Smooth muscle cell (in vitro differentiated cells): ENCODE data around the gene FZD1. TPM values are rescaled to one million over a fixed set of nuclear protein-coding genes. Genes with fewer than 3 reads are reported as not detected.

Experiments used
- DNase-seq: peaks from one replicate; lab custom pipeline; 2025; ENCODE audit not compliant: unreplicated experiment; lab: John Stamatoyannopoulos, UW
- H2AFZ ChIP-seq: fragments of 200-600 bp; sonication (generic); 2 replicates; pipeline ENCODE4 v1.6.0; 2016; ENCODE audit warnings: antibody characterized with exemption, low read depth, mild to moderate bottlenecking
- H3F3A ChIP-seq: fragments of 200-600 bp; sonication (generic); 2 replicates; pipeline ENCODE4 v1.6.0; 2017; ENCODE audit warnings: antibody characterized with exemption, low read depth
- H3K27ac ChIP-seq: fragments of 200-600 bp; sonication (generic); 2 replicates; pipeline ENCODE4 v1.5.1; 2016; ENCODE audit warnings: low read depth, mild to moderate bottlenecking
- H3K27me3 ChIP-seq: fragments of 200-600 bp; sonication (generic); 2 replicates; pipeline ENCODE4 v1.6.1; 2016; ENCODE audit warnings: low read depth, mild to moderate bottlenecking
- H3K36me3 ChIP-seq: fragments of 200-600 bp; sonication (generic); 2 replicates; pipeline ENCODE4 v1.5.1; 2016; ENCODE audit warnings: low read depth
- H3K4me1 ChIP-seq: fragments of 200-600 bp; sonication (generic); 2 replicates; pipeline ENCODE4 v1.5.1; 2016; ENCODE audit warnings: low read depth
- H3K4me2 ChIP-seq: fragments of 200-600 bp; sonication (generic); 2 replicates; pipeline ENCODE4 v1.6.0; 2016; ENCODE audit warnings: mild to moderate bottlenecking
- H3K4me3 ChIP-seq: fragments of 200-600 bp; sonication (generic); 2 replicates; pipeline ENCODE4 v1.5.1; 2016; ENCODE audit warnings: mild to moderate bottlenecking
- H3K79me2 ChIP-seq: fragments of 200-600 bp; sonication (generic); 2 replicates; pipeline ENCODE4 v1.6.0; 2016; ENCODE audit warnings: low read depth, mild to moderate bottlenecking
- H3K9ac ChIP-seq: fragments of 200-600 bp; sonication (generic); 2 replicates; pipeline ENCODE4 v1.6.0; 2016; ENCODE audit warnings: low read depth
- H3K9me3 ChIP-seq: fragments of 200-600 bp; sonication (generic); replicated peaks from 2 replicates; pipeline ENCODE4 v1.5.1; 2016; ENCODE audit warnings: low read depth
- H4K20me1 ChIP-seq: fragments of 200-600 bp; sonication (generic); 2 replicates; pipeline ENCODE4 v1.6.0; 2016; ENCODE audit warnings: low read depth
- WGBS: methylation state at CpG from one replicate; pipeline ENCODE4 v1.1.7; 2016; ENCODE audit warnings: low lambda C conversion rate; 5-methylcytosine and 5-hydroxymethylcytosine counted together
- polyA plus RNA-seq: library from polyadenylated mRNA; unstranded; fragments of >200 nt; fragmentation: Nextera tagmentation; extraction: Ambion mirVana; gene quantifications from 2 replicates; pipeline ENCODE4 v1.2.1, GENCODE V29; 2016
- total RNA-seq: library from RNA; depleted of rRNA; stranded (reverse); fragments of >200 nt; gene quantifications from 2 replicates; pipeline ENCODE4 v1.2.3, GENCODE V29; 2014
- TF ChIP-seq, protein P1 (sequence below): fragments of 200-600 bp; sonication (generic); IDR thresholded peaks from 2 replicates; pipeline ENCODE4 v1.5.1; 2017; ENCODE audit warnings: borderline replicate concordance, mild to moderate bottlenecking, antibody characterized with exemption; ENCODE audit not compliant: insufficient read depth, poor library complexity, severe bottlenecking

FZD1 gene
- total and polyA plus RNA-seq, 2 experiments from 2014 or later: 32.4 to 36.2 TPM

DNA sequence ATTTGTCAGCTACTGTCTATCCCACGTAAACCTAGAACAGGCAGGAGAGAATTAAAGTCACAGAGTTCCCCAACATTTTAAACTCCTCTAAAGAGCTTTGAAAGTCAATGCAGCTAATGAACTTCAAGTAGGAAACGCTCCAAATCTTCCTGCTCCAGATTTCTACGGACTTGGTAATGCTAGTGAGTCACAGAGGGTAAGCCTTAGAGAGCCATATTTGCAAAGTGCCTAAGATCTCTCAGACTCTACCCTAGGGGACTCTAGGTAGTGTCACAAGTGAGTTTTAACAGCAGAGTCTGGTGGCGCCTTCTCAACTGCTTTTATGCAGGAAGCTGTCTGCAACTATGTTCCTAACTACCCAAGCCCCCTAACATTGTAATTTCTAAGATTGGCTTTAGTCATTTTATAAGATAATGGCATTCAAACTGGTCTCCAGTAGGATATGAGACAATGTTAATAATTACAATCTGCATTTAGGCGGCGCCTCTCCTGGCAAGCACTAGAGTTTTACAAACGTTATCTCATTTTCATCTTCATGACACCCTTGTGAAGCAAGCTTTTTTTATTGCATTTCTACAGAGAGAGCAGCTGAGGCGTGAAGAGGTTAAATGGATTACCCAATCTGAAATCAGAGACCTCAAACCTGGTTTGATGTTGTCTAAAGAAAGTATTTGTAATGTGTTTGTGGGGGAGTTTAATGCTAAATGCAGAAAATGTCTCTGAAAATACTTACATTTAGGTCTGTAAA, 22.0 kb upstream of the FZD1 start:
- Histone ChIP-seq H3K4me2 (no peak overlapping the region), H3K36me3 (no peaks in the 10 kb centered on the region), H3K9ac (no peak overlapping the region), H3K27me3 (no peaks in the 10 kb centered on the region), H4K20me1 (no peaks in the 10 kb centered on the region), H3F3A (peaks cover 3% of the 10 kb centered on the region), H3K9me3 (no peaks in the 10 kb centered on the region), H2AFZ (no peak overlapping the region), H3K27ac (peak overlapping the region; percentile 1), H3K4me1 (no peaks in the 10 kb centered on the region), H3K79me2 (no peaks in the 10 kb centered on the region), H3K4me3 (no peak overlapping the region)
- TF ChIP-seq, protein P1, sequence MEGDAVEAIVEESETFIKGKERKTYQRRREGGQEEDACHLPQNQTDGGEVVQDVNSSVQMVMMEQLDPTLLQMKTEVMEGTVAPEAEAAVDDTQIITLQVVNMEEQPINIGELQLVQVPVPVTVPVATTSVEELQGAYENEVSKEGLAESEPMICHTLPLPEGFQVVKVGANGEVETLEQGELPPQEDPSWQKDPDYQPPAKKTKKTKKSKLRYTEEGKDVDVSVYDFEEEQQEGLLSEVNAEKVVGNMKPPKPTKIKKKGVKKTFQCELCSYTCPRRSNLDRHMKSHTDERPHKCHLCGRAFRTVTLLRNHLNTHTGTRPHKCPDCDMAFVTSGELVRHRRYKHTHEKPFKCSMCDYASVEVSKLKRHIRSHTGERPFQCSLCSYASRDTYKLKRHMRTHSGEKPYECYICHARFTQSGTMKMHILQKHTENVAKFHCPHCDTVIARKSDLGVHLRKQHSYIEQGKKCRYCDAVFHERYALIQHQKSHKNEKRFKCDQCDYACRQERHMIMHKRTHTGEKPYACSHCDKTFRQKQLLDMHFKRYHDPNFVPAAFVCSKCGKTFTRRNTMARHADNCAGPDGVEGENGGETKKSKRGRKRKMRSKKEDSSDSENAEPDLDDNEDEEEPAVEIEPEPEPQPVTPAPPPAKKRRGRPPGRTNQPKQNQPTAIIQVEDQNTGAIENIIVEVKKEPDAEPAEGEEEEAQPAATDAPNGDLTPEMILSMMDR: no peak
- WGBS: 66% methylated on average over 8 of the region's 8 CpGs
- no peak for DNase-seq

GRCh38 chr7:91243591-91244301, 20.5 kb upstream of the FZD1 start:
- TF ChIP-seq, protein P1: no peak
- DNase-seq: no peak
- H3K9me3 ChIP-seq: no peaks in the 10 kb centered on the region
- no peaks in the 10 kb centered on the region for H3K27me3 ChIP-seq
- H3K4me3 ChIP-seq: no peak overlapping the region
- no peaks in the 10 kb centered on the region for H4K20me1 ChIP-seq
- H3F3A ChIP-seq: peaks cover 10% of the 10 kb centered on the region
- H3K36me3 ChIP-seq: no peaks in the 10 kb centered on the region
- H3K9ac ChIP-seq: no peak overlapping the region
- H3K4me2 ChIP-seq: no peak overlapping the region
- no peak overlapping the region for H3K27ac ChIP-seq
- H3K79me2 ChIP-seq: no peaks in the 10 kb centered on the region
- H3K4me1 ChIP-seq: no peaks in the 10 kb centered on the region
- WGBS: 67% methylated on average over 6 of the region's 6 CpGs
- H2AFZ ChIP-seq: no peak overlapping the region

DNA sequence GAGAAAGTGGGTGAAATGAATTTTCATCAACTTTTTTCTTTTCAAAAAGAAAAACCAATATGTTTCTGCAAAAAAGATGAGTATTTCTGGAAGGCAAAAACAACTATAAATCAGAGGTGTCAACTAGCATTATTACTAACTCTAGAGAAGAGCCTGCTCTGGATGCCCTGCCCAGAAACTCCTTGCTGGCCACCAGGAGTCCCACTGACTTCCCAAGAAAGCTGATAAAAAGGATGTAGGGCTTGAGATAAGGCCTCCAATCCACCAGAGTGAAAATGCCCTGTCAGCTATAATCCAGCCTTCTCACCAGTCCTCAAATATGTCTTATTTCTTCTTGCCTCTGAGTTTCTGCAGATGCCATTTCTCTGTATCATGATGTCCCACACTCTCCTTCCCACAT, 16.7 kb upstream of the FZD1 start:
- H3K4me1 ChIP-seq: no peaks in the 10 kb centered on the region
- H3K4me2 ChIP-seq: no peak overlapping the region
- no peaks in the 10 kb centered on the region for H3K79me2 ChIP-seq
- H3K9me3 ChIP-seq: no peaks in the 10 kb centered on the region
- no peak overlapping the region for H2AFZ ChIP-seq
- H3F3A ChIP-seq: peaks cover 13% of the 10 kb centered on the region
- DNase-seq: no peak
- H3K27me3 ChIP-seq: no peaks in the 10 kb centered on the region
- no peaks in the 10 kb centered on the region for H3K36me3 ChIP-seq
- H3K9ac ChIP-seq: no peak overlapping the region
- no peaks in the 10 kb centered on the region for H4K20me1 ChIP-seq
- TF ChIP-seq, protein P1: no peak
- no peak overlapping the region for H3K27ac ChIP-seq
- no peak overlapping the region for H3K4me3 ChIP-seq

DNA sequence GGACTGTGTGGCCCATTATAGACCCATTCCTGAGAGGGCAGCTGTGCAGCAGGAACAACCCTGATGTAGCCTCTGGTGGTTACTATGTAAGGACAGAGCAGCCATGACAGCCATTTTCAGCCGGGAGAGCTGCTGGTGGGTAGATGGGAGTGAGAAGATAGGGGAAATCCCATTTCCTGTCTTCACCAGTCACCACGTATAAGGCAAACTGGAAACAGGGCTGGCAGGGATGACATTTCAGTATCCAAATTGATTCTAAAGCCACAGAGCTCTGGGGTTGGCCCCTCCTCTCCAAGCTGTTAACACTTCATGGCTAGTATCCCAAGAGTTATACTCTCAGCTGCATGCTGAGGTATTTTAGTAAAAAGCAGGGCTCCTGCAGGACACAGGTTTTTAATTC, 15.2 kb upstream of the FZD1 start:
- no peak for DNase-seq
- Histone ChIP-seq H3F3A (peaks cover 13% of the 10 kb centered on the region), H2AFZ (peak overlapping the region; percentile 20), H3K4me1 (no peaks in the 10 kb centered on the region), H4K20me1 (no peaks in the 10 kb centered on the region), H3K79me2 (no peaks in the 10 kb centered on the region), H3K27ac (peak overlapping the region; percentile 80), H3K27me3 (no peaks in the 10 kb centered on the region), H3K4me3 (no peak overlapping the region), H3K36me3 (no peaks in the 10 kb centered on the region), H3K9me3 (no peaks in the 10 kb centered on the region), H3K9ac (no peak overlapping the region), H3K4me2 (peak overlapping the region; percentile 31)
- TF ChIP-seq, protein P1: no peak
- 5% methylated on average over 2 of the region's 2 CpGs for WGBS
